ENCODE results near the gene BTN1A1. TPM values are rescaled to one million over a fixed set of nuclear protein-coding genes. Genes with fewer than 3 reads are reported as not detected.

Gene BTN1A1
- total and polyA plus RNA-seq, 12 donors, result not detected

- Histone ChIP-seq H3K36me3 (peaks cover 0 to 100% (median 81%) of the 10 kb centered on the region in 9 donors), H3K4me3 (no peak overlapping the region), H3K27me3 (no peaks in the 10 kb centered on the region), H3K4me1 (peaks cover 0 to 40% (median 36%) of the 10 kb centered on the region in 9 donors), H3K9me3 (no peaks in the 10 kb centered on the region), H3K27ac (no peak overlapping the region)
- WGBS, 2 donors, result 84% methylated on average over 4 of the region's 4 CpGs
- TF ChIP-seq, protein P1, sequence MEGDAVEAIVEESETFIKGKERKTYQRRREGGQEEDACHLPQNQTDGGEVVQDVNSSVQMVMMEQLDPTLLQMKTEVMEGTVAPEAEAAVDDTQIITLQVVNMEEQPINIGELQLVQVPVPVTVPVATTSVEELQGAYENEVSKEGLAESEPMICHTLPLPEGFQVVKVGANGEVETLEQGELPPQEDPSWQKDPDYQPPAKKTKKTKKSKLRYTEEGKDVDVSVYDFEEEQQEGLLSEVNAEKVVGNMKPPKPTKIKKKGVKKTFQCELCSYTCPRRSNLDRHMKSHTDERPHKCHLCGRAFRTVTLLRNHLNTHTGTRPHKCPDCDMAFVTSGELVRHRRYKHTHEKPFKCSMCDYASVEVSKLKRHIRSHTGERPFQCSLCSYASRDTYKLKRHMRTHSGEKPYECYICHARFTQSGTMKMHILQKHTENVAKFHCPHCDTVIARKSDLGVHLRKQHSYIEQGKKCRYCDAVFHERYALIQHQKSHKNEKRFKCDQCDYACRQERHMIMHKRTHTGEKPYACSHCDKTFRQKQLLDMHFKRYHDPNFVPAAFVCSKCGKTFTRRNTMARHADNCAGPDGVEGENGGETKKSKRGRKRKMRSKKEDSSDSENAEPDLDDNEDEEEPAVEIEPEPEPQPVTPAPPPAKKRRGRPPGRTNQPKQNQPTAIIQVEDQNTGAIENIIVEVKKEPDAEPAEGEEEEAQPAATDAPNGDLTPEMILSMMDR (IDR thresholded peaks at IDR 0.05), result no peak
- intact Hi-C loops (cut with DNase I), result no loop called here
- ATAC-seq (no peak), DNase-seq (no peak)
Measured at GRCh38 chr6:26464014-26464413, 36.1 kb upstream of the BTN1A1 start.

GRCh38 chr6:26464416-26465131 is 35.5 kb upstream of the BTN1A1 start:
- Histone ChIP-seq H3K4me3 (no peak overlapping the region), H3K27me3 (no peaks in the 10 kb centered on the region), H3K4me1 (peaks cover 0 to 34% (median 30%) of the 10 kb centered on the region in 9 donors), H3K27ac (no peak overlapping the region), H3K9me3 (no peaks in the 10 kb centered on the region), H3K36me3 (peaks cover 0 to 100% (median 75%) of the 10 kb centered on the region in 9 donors)
- WGBS, 2 donors, result 97 to 99% methylated on average over 7 of the region's 7 CpGs
- no peak for DNase-seq
- intact Hi-C loops (cut with DNase I), result no loop called here
- TF ChIP-seq, protein P1 (IDR thresholded peaks at IDR 0.05), result no peak
- no peak for ATAC-seq

GRCh38 chr6:26465776-26466175 is 34.3 kb upstream of the BTN1A1 start:
- 96 to 99% methylated on average over 3 of the region's 3 CpGs for WGBS, 2 donors
- peaks cover 0 to 22% (median 18%) of the 10 kb centered on the region in 9 donors for H3K4me1 ChIP-seq
- no peak overlapping the region for H3K27ac ChIP-seq
- no peaks in the 10 kb centered on the region for H3K9me3 ChIP-seq
- peaks cover 0 to 98% (median 63%) of the 10 kb centered on the region in 9 donors for H3K36me3 ChIP-seq
- DNase-seq, result no peak
- intact Hi-C loops (cut with DNase I), result no loop called here
- TF ChIP-seq, protein P1 (IDR thresholded peaks at IDR 0.05), result no peak
- no peak for ATAC-seq
- H3K4me3 ChIP-seq, result no peak overlapping the region
- H3K27me3 ChIP-seq, result no peaks in the 10 kb centered on the region

DNA sequence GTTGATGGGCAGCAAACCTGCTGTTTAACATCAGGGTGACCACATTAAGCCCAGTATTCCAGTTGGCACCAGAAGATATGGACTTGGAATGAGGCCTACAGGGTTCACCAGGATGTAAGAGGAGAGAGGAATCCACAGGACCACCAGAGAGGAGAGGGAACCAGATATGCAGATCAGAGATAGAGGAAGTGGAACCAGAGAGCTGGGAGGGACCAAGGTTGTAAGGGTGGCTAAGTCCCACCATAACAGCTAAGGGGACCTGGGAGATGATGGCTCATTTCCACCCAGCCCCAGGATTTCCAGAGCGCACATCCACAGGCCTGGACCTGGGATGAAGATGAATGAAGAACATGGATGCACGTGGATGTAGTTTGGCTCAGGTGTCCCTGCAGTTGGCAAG is 31.3 kb upstream of the BTN1A1 start:
- H3K9me3 ChIP-seq, result peaks cover 0 to 14% (median 0%) of the 10 kb centered on the region in 11 donors
- TF ChIP-seq, protein P1 (IDR thresholded peaks at IDR 0.05), result no peak
- ATAC-seq (no peak), DNase-seq (no peak)
- H3K36me3 ChIP-seq, result peaks cover 0 to 68% (median 47%) of the 10 kb centered on the region in 9 donors
- intact Hi-C loops (cut with DNase I), result no loop called here
- no peak overlapping the region for H3K27ac ChIP-seq
- peaks cover 0 to 10% (median 5%) of the 10 kb centered on the region in 9 donors for H3K4me1 ChIP-seq
- H3K27me3 ChIP-seq, result no peaks in the 10 kb centered on the region
- H3K4me3 ChIP-seq, result no peak overlapping the region
- WGBS, 2 donors, result 86 to 97% methylated on average over 2 of the region's 2 CpGs
